MCF 10A (cell line): ENCODE results near the gene ARID5B. TPM values are rescaled to one million over a fixed set of nuclear protein-coding genes. Genes with fewer than 3 reads are reported as not detected.

ENCODE experiments used
- BruUV-seq: library from RNA; stranded (reverse); fragments of 400-500 nt; replicated peaks from 2 replicates; lab custom pipeline; 2021; lab: Mats Ljungman, UMichigan
- CTCF ChIA-PET: fragments of 300-600 bp; sonication (Branson Sonifier 250); formaldehyde crosslinking; extraction: SDS; loops from one replicate; lab custom pipeline; 2021; ENCODE audit warnings: antibody characterized with exemption, inconsistent platforms; lab: Yijun Ruan, JAX
- POLR2A ChIA-PET: fragments of 300-600, 350-650 bp; sonication (Branson Sonifier 250); formaldehyde crosslinking; extraction: SDS; loops from one replicate; lab custom pipeline; 2020; ENCODE audit warnings: antibody characterized with exemption, inconsistent platforms; lab: Yijun Ruan, JAX
- DNase-seq: peaks from one replicate; pipeline ENCODE4 v3.0.0-alpha.2; 2018; ENCODE audit not compliant: unreplicated experiment
- H3K27ac Mint-ChIP-seq: one replicate; pipeline ENCODE4 v1.8.0; 2022; ENCODE audit warnings: mild to moderate bottlenecking, low read depth, mixed read lengths; ENCODE audit not compliant: unreplicated experiment
- H3K27me3 Mint-ChIP-seq: one replicate; pipeline ENCODE4 v1.8.0; 2022; ENCODE audit warnings: mixed read lengths; ENCODE audit not compliant: insufficient read depth, unreplicated experiment
- H3K36me3 Mint-ChIP-seq: one replicate; pipeline ENCODE4 v1.8.0; 2022; ENCODE audit warnings: mild to moderate bottlenecking, moderate library complexity, mixed read lengths; ENCODE audit not compliant: insufficient read depth, unreplicated experiment
- H3K4me1 Mint-ChIP-seq: one replicate; pipeline ENCODE4 v1.8.0; 2022; ENCODE audit warnings: mixed read lengths; ENCODE audit not compliant: insufficient read depth, unreplicated experiment
- H3K4me3 Mint-ChIP-seq: one replicate; pipeline ENCODE4 v1.8.0; 2022; ENCODE audit warnings: mild to moderate bottlenecking, moderate library complexity, mixed read lengths; ENCODE audit not compliant: unreplicated experiment
- H3K9me3 Mint-ChIP-seq: one replicate; pipeline ENCODE4 v1.8.0; 2022; ENCODE audit warnings: mixed read lengths; ENCODE audit not compliant: unreplicated experiment
- CTCF ChIP-seq: fragments of 200-600 bp; IDR thresholded peaks from one replicate; pipeline ENCODE4 v1.8.0; 2022; ENCODE audit warnings: antibody characterized with exemption, mild to moderate bottlenecking; ENCODE audit not compliant: unreplicated experiment
- intact Hi-C: fragments of 100-400 bp; cut with micrococcal nuclease; formaldehyde crosslinking; loops from 2 replicates; pipeline ENCODE4 v1.14.1; 2022
- total RNA-seq: library from RNA; stranded (reverse); gene quantifications from 2 replicates; pipeline ENCODE4 v1.2.3, GENCODE V29; 2022

Gene ARID5B
- total RNA-seq, 1 experiment from 2014 or later: 12.2 TPM

GRCh38 chr10:62136931-62137330, 235.4 kb downstream of the ARID5B start:
- Mint-ChIP-seq H3K4me1 (no peaks in the 10 kb centered on the region), H3K27ac (no peak overlapping the region), H3K27me3 (no peaks in the 10 kb centered on the region), H3K36me3 (no peaks in the 10 kb centered on the region), H3K4me3 (no peak overlapping the region), H3K9me3 (peaks cover 14% of the 10 kb centered on the region)
- TF ChIP-seq CTCF: no peak
- DNase-seq: no peak
- ChIA-PET POLR2A (no interaction called here), CTCF (no interaction called here)
- intact Hi-C loops: no loop called here
- BruUV-seq: no TSS peak

Other genes with a start within 250 kb of the ARID5B start
- not detected in 2 replicates for gene CABCOCO1, start 238.8 kb upstream of the ARID5B start, total RNA-seq